ENCODE data around the gene IL21R.
A peak's percentile ranks its signal among the peaks of the same experiment; 100 is the strongest.
"Not testable (repeated sequence)": the region's sequence is repeated elsewhere in the genome, so short reads cannot be mapped to it uniquely, and the experiment has no call there.

The IL21R gene

GRCh38 chr16:27427538-27427937, 25.6 kb downstream of the IL21R start:
- DNase-seq (ENCODE audit: low read depth), result no peak

DNA sequence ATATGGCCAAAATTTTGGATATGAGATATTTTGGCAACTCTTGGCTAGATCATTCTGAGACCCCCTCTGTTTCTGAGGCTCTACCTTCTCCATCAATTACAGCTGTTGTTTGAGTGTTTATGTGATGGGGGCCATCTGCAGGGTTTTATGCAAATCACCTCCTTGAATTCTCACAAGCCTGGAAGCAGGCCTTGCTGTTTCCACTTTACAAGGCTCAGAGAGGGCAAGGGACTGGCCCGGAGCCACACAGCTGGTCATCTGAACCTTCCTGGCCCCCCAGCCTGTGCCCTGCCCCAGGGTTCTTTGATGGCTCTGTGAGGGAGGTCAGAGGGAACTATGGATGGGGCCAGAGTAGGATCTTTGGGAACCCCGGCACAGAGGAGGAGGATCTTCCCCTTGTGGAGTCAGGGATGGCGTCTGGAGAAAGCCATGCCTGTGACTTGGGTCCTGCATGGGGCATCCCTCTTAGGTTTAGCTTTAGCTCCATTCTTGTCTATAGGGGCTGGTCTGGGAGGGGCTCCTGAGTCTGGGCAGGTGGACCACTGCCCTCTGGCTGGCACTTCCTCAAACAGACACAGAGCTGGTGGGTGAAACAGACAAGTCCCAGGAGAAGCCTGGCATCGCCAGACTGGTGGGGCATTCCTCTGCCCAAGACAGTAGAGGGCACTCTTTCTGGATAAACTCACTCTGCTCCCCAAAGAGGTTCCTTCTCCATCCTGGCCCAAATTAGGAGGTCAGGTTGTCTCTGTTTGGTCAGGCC, 26.2 kb downstream of the IL21R start:
- no peak for DNase-seq (ENCODE audit: low read depth)

GRCh38 chr16:27429330-27429871, 27.4 kb downstream of the IL21R start:
- no peak for DNase-seq (ENCODE audit: low read depth)

GRCh38 chr16:27429981-27430441, 28.0 kb downstream of the IL21R start:
- no peak for DNase-seq (ENCODE audit: low read depth)

DNA sequence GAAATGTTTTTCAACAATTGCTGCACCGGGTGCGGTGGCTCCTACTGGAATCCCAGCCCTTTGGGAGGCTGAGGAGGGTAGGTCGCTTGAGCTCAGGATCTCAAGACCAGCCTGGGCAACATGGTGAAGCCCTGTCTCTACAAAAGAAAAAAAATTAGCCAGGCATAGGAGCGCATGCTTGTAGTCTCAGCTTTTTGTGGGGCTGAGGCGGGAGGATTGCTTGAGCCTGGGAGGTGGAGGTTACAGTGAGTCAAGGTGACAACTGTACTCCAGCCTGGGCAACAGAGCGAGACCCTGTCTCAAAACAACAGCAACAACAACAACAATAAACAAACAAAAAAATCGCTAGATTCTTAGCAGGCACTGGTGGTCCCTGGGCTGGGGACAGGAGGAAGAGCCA, 28.5 kb downstream of the IL21R start:
- DNase-seq (ENCODE audit: low read depth), result no peak

DNA sequence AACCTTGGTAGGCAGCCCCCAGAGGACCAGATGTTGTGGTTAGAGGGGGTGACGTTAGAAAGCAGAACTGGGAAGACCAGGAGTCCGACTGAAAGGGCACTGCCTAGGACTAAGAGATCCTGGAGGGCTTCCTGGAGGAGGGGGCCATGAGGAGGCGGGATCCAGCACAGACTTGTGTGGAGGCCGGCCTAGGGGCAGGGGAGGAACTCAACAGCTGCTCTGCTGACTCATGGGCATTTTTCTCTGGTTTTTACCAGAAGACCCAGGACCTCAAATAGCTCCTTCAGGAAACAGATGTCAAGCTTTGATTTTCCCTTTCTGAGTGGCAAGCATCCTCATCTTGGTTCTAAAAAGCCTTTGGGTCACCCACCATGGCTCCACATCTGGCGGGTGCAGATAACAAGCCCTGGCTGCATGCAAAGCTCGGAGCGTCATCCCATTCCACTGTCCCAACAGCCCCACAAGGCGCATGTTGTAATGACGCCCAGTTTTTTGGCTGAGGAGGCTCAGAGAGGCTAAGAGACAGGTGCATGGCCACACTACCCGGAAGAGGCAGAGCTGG, 29.0 kb downstream of the IL21R start:
- peak; percentile 99 for DNase-seq (ENCODE audit: low read depth)

DNA sequence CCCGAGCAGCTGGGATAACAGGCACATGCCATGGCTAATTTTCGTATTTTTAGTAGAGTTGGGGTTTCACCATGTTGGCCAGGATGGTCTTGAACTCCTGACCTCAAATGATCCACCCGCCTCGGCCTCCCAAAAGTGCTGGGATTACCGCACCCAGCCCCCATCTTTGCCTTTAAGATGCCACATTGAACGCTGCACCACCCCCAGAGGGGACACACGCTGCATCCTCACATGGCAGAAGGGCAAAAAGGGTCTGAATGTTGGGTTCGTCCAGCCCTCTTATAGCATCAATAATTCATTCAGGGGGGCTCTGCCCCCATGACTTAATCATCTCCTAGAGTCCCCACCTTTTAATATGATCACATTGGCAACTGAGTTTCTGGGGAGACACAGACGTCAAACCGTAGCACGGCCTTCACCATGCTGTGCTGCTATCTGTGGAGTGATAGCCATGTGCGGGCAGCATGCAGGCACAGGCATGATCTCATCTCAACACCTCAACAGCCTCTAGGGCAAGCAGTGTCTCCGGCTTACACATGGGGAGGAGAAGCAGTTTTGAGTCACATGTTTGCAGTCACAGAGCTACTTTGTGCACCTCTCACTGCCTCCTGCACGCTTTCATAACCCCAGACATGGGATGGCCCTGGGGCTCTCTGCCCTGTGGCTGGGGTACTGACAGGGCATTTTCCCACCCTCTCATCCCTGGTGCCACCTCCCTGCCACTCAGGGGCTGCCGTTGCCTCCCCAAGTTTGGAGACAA, 30.0 kb downstream of the IL21R start:
- DNase-seq (ENCODE audit: low read depth), result no peak

DNA sequence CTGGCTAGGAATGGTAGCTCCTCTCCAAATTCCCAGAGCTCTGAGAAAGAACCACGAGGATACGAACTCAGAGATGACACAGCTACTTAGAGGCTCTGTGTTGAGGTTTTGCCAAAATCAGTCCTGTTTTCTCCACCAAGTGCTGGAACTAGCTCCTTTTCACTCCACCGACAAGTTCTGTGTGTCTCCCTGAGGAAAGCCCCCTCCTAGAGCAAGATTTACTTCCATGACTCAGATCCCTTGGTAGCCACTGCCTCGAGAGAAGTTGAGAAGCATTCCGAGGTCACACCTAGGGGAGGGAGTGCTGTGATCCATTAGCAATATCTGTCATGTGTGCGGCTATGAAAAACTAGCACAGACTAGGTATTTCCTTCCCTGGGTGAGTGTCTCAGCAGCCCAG, 30.6 kb downstream of the IL21R start:
- DNase-seq (ENCODE audit: low read depth), result no peak

DNA sequence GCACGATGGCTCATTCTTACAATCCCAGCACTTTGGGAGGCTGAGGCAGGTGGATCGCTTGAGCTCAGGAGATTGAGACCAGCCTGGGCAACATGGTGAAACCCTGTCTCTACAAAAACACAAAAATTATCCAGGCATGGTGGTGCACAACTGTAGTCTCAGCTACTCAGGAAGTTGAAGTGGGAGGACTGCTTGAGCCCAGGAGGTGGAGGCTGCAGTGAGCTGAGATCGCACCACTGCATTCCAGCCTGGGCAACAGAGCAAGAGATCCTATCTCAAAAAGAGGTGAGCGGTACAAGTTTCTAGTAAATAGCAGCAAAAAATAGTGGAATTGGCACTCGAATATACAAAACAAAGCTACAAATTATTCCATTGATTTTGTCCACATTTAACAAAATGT, 31.2 kb downstream of the IL21R start:
- DNase-seq (ENCODE audit: low read depth), result not testable (repeated sequence)

- no peak for DNase-seq (ENCODE audit: low read depth)
Measured at GRCh38 chr16:27433636-27434035, 31.7 kb downstream of the IL21R start.

DNA sequence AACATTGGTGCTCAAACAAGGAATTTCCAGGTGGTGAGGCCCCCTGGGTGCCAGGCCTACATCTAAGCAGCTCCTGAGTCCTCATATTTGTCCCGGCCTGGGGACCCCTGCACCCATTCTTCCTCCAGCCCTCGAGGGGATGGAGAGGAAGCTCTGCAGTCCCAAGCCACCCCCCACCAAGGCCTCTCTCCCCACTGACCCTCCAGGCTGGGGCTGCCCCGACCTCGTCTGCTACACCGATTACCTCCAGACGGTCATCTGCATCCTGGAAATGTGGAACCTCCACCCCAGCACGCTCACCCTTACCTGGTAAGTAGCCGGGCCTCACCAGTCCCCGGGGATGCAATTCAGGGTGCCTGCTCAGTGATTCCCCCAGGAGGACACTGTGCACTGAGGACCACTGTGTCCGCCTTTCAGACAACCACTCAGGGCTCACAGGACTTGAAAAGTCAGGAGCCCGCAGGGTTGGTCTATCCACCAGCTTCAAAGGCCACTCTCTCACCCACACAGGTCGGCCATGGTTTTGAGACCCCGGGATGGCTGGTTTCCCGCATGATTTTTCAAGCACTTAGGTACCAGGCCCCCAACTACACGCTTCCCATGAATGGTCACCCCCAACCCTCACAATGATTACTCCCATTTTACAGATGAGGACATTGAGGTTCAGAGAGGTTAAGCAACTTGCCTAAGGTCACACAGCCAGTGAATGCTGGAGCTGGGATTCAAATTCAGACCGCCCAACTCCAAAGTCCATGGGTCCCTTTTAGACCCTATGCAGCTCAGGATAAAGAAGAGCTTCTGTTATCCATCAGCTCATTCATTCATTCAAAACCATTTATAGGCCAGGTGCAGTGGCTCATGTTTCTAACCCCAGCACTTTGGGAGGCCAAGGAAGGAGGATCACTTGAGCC, 32.4 kb downstream of the IL21R start:
- DNase-seq (ENCODE audit: low read depth), result no peak

DNA sequence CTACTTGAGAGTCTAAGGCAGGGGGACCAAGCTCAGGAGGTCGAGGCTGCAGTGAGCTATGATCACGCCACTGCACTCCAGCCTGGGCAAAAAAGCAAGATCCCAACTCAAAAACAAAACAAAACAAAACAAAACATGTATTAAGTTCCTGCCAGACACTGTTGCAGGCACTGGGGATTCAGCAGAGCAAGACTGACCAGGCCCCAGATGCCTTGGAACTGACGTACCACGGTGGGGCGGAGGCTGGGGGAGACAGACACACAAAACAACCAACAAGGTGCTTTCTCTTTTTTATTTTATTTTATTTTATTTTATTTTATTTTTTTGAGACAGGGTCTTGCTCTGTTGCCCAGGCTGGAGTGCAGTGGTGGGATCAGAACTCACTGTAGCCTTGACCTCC, 33.2 kb downstream of the IL21R start:
- not testable (repeated sequence) for DNase-seq (ENCODE audit: low read depth)

- no peak for DNase-seq (ENCODE audit: low read depth)
Measured at GRCh38 chr16:27436065-27436464, 34.1 kb downstream of the IL21R start.

GRCh38 chr16:27436921-27437650, 35.1 kb downstream of the IL21R start:
- DNase-seq (ENCODE audit: low read depth), result no peak

GRCh38 chr16:27437946-27438345, 36.0 kb downstream of the IL21R start:
- DNase-seq (ENCODE audit: low read depth), result no peak

DNA sequence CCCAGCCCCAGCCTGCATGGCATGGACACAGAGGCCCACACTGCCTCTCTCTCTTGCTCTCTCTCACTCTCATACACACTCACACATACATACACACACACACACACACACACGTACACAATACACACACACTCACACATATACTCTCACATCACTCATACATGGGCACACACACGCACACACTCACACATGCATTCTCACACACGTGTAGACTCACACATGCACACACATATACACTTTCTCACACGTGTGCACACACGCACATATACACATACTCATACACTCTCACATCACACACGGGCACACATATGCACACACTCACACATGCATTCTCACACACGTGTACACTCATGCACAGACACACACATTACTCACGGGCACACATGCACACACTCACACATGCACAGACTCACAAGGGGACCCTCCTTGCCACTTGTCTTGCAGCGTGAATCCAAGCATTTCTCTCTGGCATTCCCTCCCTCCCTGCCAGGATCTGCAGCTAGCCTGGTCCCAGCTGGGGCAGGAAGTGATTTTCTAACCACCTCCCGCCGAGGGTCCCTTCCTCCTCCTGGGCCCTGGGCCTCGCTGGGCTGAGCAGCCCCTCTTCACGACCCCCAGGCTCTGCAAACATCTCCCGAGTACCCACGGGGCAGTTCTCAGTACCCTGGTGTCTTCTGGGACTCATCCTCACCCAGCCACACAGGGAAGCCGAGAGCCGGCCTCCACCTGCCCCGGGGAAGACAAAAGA, 37.5 kb downstream of the IL21R start:
- DNase-seq (ENCODE audit: low read depth), result no peak

- DNase-seq (ENCODE audit: low read depth), result no peak
Measured at GRCh38 chr16:27441276-27441675, 39.3 kb downstream of the IL21R start.

GRCh38 chr16:27441998-27442397, 40.0 kb downstream of the IL21R start:
- no peak for DNase-seq (ENCODE audit: low read depth)

GRCh38 chr16:27444015-27444414, 42.0 kb downstream of the IL21R start:
- no peak for DNase-seq (ENCODE audit: low read depth)

- no peak for DNase-seq (ENCODE audit: low read depth)
Measured at GRCh38 chr16:27444470-27444869, 42.5 kb downstream of the IL21R start.
